Karpas-422 (cell line): ENCODE results near the gene MTNR1A. TPM values are rescaled to one million over a fixed set of nuclear protein-coding genes. Genes with fewer than 3 reads are reported as not detected.

ENCODE experiments used
- DNase-seq: peaks from one replicate; pipeline ENCODE4 v3.0.0-alpha.2; 2015
- H2AFZ ChIP-seq: fragments of 200-600 bp; sonication (generic); 2 replicates; pipeline ENCODE4 v1.6.1; 2014; ENCODE audit warnings: antibody characterized with exemption, low read length, mixed read lengths
- H3K27ac ChIP-seq: fragments of 200-600 bp; sonication (generic); 2 replicates; pipeline ENCODE4 v1.5.1; 2014; ENCODE audit warnings: mild to moderate bottlenecking, low read length, moderate library complexity
- H3K27me3 ChIP-seq: fragments of 200-600 bp; sonication (generic); 2 replicates; pipeline ENCODE4 v1.6.1; 2014; ENCODE audit warnings: low read length, mixed read lengths
- H3K36me3 ChIP-seq: fragments of 200-600 bp; sonication (generic); 2 replicates; pipeline ENCODE4 v1.6.1; 2014; ENCODE audit warnings: low read length, mixed read lengths; ENCODE audit not compliant: insufficient read depth
- H3K4me1 ChIP-seq: fragments of 200-600 bp; sonication (generic); 2 replicates; pipeline ENCODE4 v1.6.1; 2014; ENCODE audit warnings: mild to moderate bottlenecking, low read length, mixed read lengths
- H3K4me2 ChIP-seq: fragments of 200-600 bp; sonication (generic); 2 replicates; pipeline ENCODE4 v1.6.1; 2014; ENCODE audit warnings: low read length, low read depth, mild to moderate bottlenecking; ENCODE audit not compliant: poor library complexity, severe bottlenecking
- H3K4me3 ChIP-seq: fragments of 200-600 bp; sonication (generic); 2 replicates; pipeline ENCODE4 v1.5.1; 2014; ENCODE audit warnings: mild to moderate bottlenecking, antibody characterized with exemption, low read length, mixed read lengths
- H3K79me2 ChIP-seq: fragments of 200-600 bp; sonication (generic); 2 replicates; pipeline ENCODE4 v1.6.1; 2014; ENCODE audit warnings: mild to moderate bottlenecking, low read length, mixed read lengths
- H3K9ac ChIP-seq: fragments of 200-600 bp; sonication (generic); 2 replicates; pipeline ENCODE4 v1.6.0; 2014; ENCODE audit warnings: low read length
- H3K9me2 ChIP-seq: fragments of 200-600 bp; sonication (generic), shearing (Covaris generic); replicated peaks from 2 replicates; pipeline ENCODE4 v1.6.0; 2014; ENCODE audit warnings: mild to moderate bottlenecking, low read length, moderate library complexity; ENCODE audit not compliant: insufficient read depth
- H3K9me3 ChIP-seq: fragments of 300-700, 200-600 bp; sonication (generic); 2 replicates; pipeline ENCODE4 v1.6.1; 2014; ENCODE audit warnings: low read length, mixed read lengths
- H4K20me1 ChIP-seq: fragments of 200-600 bp; sonication (generic); 2 replicates; pipeline ENCODE4 v1.6.1; 2014; ENCODE audit warnings: mild to moderate bottlenecking, antibody characterized with exemption, low read length, low read depth; ENCODE audit not compliant: insufficient read depth
- total RNA-seq: library from RNA; depleted of rRNA; stranded (reverse); fragments of >200 nt; shearing (Covaris generic); gene quantifications from 2 replicates; pipeline ENCODE4 v1.2.3, GENCODE V29; 2014; ENCODE audit warnings: low replicate concordance

MTNR1A gene
- total RNA-seq, 1 experiment from 2014 or later, result not detected

DNA sequence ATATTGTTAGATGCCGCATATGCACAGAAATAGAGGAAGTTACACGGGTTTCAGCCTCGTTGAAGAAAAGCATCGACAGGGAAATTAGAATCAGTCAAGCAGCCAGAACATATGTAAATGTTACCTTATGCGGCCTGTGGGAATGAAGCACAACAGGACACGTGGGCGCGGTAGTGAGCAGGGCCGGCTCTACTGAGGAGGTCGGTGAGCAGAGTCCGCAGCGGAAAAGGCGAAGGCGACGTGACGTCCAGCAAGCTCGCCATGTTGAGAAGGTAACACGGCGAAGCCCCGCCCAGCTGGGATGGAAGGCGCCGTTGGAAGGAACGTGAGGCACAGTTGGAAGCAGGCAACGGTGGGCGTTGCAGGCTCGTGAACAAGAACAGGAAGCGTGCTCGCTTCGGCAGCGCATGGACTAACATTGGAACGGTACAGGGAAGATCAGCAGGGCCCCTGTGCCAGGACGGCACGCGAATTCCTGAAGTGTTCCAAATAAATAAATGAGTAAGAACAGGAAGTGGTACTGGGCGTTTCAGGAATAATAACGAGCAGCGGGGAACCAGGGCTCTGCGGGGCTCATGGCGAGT lies 54.6 kb downstream of the MTNR1A start:
- Histone ChIP-seq H4K20me1 (no peaks in the 10 kb centered on the region), H3K36me3 (no peaks in the 10 kb centered on the region), H2AFZ (no peak overlapping the region), H3K9ac (no peak overlapping the region), H3K27ac (no peak overlapping the region), H3K4me3 (no peak overlapping the region), H3K4me2 (no peak overlapping the region), H3K27me3 (no peaks in the 10 kb centered on the region), H3K4me1 (0 out of 2 replicates have a peak, but pooled peaks cover 3% of the 10 kb centered on the region), H3K9me3 (no peaks in the 10 kb centered on the region), H3K79me2 (no peaks in the 10 kb centered on the region), H3K9me2 (no peaks in the 10 kb centered on the region)
- DNase-seq, result peak; percentile 60

DNA sequence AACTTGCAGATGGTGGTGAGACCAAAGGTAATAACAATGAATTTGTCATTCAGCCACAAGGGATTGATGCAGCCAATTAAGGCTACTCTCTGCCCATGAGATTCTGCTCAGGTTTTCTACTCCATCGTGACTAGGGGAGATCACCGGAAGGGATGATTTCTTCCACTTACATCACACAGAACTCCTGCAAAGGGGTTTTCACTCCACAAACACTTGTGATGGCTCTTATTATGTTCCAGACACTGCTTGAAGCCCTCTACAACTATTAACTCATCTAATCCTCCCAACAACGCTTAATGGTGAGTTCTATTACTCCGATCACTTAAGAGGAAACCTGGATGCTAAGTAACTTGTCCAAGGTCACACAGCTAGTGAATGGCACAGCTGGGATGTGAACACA lies 55.9 kb downstream of the MTNR1A start:
- Histone ChIP-seq H3K27ac (no peak overlapping the region), H3K4me3 (no peak overlapping the region), H3K4me2 (no peak overlapping the region), H3K4me1 (0 out of 2 replicates have a peak, but pooled peaks cover 3% of the 10 kb centered on the region), H3K9ac (no peak overlapping the region), H3K79me2 (no peaks in the 10 kb centered on the region), H3K9me2 (no peaks in the 10 kb centered on the region), H3K36me3 (no peaks in the 10 kb centered on the region), H3K27me3 (no peaks in the 10 kb centered on the region), H3K9me3 (no peaks in the 10 kb centered on the region), H4K20me1 (no peaks in the 10 kb centered on the region), H2AFZ (no peak overlapping the region)
- no peak for DNase-seq

DNA sequence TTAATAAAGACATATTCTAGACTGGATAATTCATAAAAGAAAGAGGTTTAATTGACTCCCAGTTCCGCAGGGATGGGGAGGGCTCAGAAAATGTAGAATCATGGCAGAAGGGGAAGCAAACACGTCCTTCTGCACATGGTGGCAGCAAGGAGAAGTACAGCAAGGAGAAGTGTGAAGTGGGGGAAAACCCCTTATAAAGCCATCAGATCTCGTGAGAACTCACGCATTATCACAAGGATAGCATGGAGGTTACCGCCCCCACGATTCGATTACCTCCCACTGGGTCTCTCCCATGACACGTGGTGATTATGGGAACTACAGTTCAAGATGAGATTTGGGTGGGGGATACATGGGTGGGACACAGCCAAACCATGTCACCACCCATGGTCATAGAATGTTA lies 58.3 kb downstream of the MTNR1A start:
- Histone ChIP-seq H3K4me3 (no peak overlapping the region), H3K4me1 (0 out of 2 replicates have a peak, but pooled peaks cover 3% of the 10 kb centered on the region), H3K4me2 (no peak overlapping the region), H3K9ac (no peak overlapping the region), H3K27ac (no peak overlapping the region), H3K36me3 (no peaks in the 10 kb centered on the region), H3K9me2 (no peaks in the 10 kb centered on the region), H4K20me1 (no peaks in the 10 kb centered on the region), H3K79me2 (no peaks in the 10 kb centered on the region), H3K9me3 (no peaks in the 10 kb centered on the region), H3K27me3 (no peaks in the 10 kb centered on the region), H2AFZ (no peak overlapping the region)
- DNase-seq, result no peak

DNA sequence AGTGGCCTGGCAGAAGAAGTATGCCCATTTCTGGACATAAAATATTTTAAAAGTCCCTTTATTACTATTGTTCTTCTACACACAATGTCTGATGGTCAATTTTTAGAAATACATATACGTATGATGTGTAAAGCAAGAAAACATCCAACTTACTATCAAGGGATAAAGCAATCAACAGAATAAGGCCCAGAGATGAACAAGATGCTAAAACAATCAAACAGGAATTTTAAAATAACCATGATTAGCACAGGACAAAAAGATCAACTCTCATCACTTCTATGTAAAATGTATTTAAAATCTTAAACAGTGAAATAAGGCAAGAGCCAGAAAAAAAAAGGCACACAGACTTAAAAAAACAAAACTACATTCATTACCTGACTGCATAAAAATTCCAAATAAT lies 60.9 kb downstream of the MTNR1A start:
- Histone ChIP-seq H3K4me2 (no peak overlapping the region), H3K79me2 (no peaks in the 10 kb centered on the region), H3K27me3 (no peaks in the 10 kb centered on the region), H3K36me3 (no peaks in the 10 kb centered on the region), H2AFZ (no peak overlapping the region), H3K9me2 (no peaks in the 10 kb centered on the region), H4K20me1 (no peaks in the 10 kb centered on the region), H3K27ac (no peak overlapping the region), H3K4me3 (no peak overlapping the region), H3K9ac (no peak overlapping the region), H3K9me3 (no peaks in the 10 kb centered on the region), H3K4me1 (no peaks in the 10 kb centered on the region)
- DNase-seq, result no peak

DNA sequence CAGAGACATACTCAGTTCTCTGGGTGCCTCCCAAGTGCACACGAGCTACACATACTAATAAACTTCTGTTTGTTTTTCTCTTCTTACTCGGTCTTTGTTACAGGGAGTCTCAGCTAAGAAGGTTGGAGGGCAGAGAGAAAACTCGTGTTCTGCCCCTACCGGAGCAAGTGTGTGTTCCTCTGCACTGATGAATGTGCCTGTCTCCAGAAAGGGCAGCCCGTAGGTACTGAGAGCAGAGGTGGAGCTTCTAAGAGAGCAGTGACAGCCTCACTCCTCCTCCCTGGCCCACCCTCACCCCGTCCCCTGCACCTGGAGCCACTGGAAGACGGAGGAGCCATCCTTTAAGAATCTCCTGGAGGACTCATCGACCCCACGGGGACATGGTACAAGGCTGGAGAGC lies 67.6 kb downstream of the MTNR1A start:
- H3K9me2 ChIP-seq, result no peaks in the 10 kb centered on the region
- H3K27ac ChIP-seq, result no peak overlapping the region
- H3K36me3 ChIP-seq, result no peaks in the 10 kb centered on the region
- H3K4me3 ChIP-seq, result no peak overlapping the region
- no peaks in the 10 kb centered on the region for H3K9me3 ChIP-seq
- H3K79me2 ChIP-seq, result no peaks in the 10 kb centered on the region
- DNase-seq, result no peak
- no peak overlapping the region for H3K4me2 ChIP-seq
- H3K27me3 ChIP-seq, result no peaks in the 10 kb centered on the region
- H3K9ac ChIP-seq, result no peak overlapping the region
- H4K20me1 ChIP-seq, result no peaks in the 10 kb centered on the region
- H3K4me1 ChIP-seq, result no peaks in the 10 kb centered on the region
- H2AFZ ChIP-seq, result no peak overlapping the region

DNA sequence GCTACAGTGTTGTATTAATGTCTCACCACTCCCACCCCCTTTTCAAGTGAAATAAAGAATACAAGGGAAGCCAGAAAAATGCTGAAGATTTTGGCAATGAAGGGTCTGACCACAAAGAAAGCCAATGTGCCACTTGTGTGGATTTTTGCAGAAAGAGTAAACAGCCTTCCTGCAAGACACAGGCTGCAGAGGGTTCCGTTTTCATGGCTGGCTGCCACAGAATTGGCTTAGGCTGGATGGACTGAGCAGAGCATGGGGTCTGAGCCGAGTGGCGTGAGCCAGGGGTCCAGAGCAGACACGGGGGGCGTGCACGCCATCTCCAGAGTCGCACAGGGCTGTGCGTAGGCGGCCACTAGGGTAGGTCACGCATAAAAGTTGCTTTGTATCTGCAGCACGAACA lies 69.2 kb downstream of the MTNR1A start:
- Histone ChIP-seq H3K27ac (no peak overlapping the region), H3K27me3 (no peaks in the 10 kb centered on the region), H4K20me1 (no peaks in the 10 kb centered on the region), H2AFZ (no peak overlapping the region), H3K9ac (no peak overlapping the region), H3K9me3 (no peaks in the 10 kb centered on the region), H3K9me2 (no peaks in the 10 kb centered on the region), H3K4me1 (no peaks in the 10 kb centered on the region), H3K36me3 (no peaks in the 10 kb centered on the region), H3K4me3 (no peak overlapping the region), H3K4me2 (no peak overlapping the region), H3K79me2 (no peaks in the 10 kb centered on the region)
- no peak for DNase-seq

DNA sequence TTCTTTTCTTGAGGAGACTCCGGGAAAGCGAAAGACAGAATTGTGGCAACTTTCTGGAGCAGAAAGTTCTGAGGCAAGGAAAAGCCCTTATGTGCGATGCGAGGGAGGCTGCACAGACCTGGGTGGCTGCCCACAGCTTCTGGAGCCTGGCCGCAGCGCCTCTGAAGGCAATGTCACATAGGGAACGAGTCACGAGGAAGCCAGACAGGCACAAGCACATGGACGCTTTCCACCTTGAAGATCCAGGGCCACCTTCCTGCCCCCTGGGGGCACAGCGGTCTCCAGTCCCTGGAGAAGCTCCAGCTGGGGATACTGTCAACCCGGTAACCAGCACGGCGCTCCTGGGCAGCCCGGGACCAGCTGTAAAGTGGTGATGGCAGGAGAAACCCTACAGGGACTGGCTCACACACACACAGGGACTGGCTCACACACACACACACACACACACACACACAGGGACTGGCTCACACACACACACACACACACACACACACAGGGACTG lies 69.8 kb downstream of the MTNR1A start:
- Histone ChIP-seq H3K4me3 (no peak overlapping the region), H3K4me2 (no peak overlapping the region), H3K27ac (no peak overlapping the region), H3K79me2 (no peaks in the 10 kb centered on the region), H4K20me1 (no peaks in the 10 kb centered on the region), H3K9me2 (no peaks in the 10 kb centered on the region), H3K9me3 (no peaks in the 10 kb centered on the region), H3K4me1 (no peaks in the 10 kb centered on the region), H3K9ac (no peak overlapping the region), H3K36me3 (no peaks in the 10 kb centered on the region), H2AFZ (no peak overlapping the region), H3K27me3 (no peaks in the 10 kb centered on the region)
- no peak for DNase-seq

DNA sequence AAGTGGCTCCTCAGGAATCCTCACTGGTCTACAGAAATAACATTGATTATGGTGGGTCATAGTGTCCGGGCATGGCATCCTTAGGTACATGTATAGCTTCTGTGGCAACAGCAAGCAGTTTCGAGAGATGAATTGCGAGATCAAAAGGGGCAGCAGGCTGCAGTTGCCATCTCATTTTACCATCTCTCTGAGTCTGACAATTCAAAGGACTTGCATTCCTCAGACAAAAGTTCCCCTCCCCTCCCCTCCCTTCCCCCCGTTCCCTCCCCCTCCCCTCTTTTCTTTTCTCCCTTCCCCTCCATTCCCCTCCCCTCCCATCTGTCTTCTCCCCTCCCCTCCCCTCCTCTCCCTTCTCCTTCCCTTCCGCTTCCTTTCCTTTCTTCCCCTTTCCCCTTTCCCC lies 70.2 kb downstream of the MTNR1A start:
- no peak for DNase-seq

More for the DNA sequence above, 70.2 kb downstream of the MTNR1A start:
- H3K9me2 ChIP-seq, result no peaks in the 10 kb centered on the region
- H3K4me1 ChIP-seq, result no peaks in the 10 kb centered on the region
- no peaks in the 10 kb centered on the region for H3K79me2 ChIP-seq
- H2AFZ ChIP-seq, result no peak overlapping the region
- no peak overlapping the region for H3K9ac ChIP-seq
- no peak overlapping the region for H3K4me3 ChIP-seq
- H3K36me3 ChIP-seq, result no peaks in the 10 kb centered on the region
- H4K20me1 ChIP-seq, result no peaks in the 10 kb centered on the region
- H3K9me3 ChIP-seq, result no peaks in the 10 kb centered on the region
- H3K27ac ChIP-seq, result no peak overlapping the region
- H3K4me2 ChIP-seq, result no peak overlapping the region
- H3K27me3 ChIP-seq, result no peaks in the 10 kb centered on the region
